ENCODE results near the gene FMNL3. TPM values are rescaled to one million over a fixed set of nuclear protein-coding genes. Genes with fewer than 3 reads are reported as not detected.

FMNL3 gene
- total RNA-seq, 1 donor from 2014 or later: 11.9 TPM

- Mint-ChIP-seq H3K27me3 (no peaks in the 10 kb centered on the region), H3K36me3 (ENCODE audit: insufficient read depth) (peaks cover 10% of the 10 kb centered on the region), H3K9me3 (ENCODE audit: low read depth) (no peaks in the 10 kb centered on the region), H3K27ac (no peak overlapping the region), H3K4me1 (ENCODE audit: low read depth) (peaks cover 3% of the 10 kb centered on the region), H3K4me3 (ENCODE audit: low read depth) (no peak overlapping the region)
- DNase-seq (ENCODE audit: low spot score, unreplicated experiment): no peak
- TF ChIP-seq CTCF (IDR thresholded peaks at IDR 0.05; ENCODE audit: unreplicated experiment): no peak
Observed at GRCh38 chr12:49646871-49647654, 60.1 kb downstream of the FMNL3 start.

- no peak for DNase-seq (ENCODE audit: low spot score, unreplicated experiment)
- Mint-ChIP-seq H3K27me3 (no peaks in the 10 kb centered on the region), H3K27ac (no peak overlapping the region), H3K9me3 (ENCODE audit: low read depth) (no peaks in the 10 kb centered on the region), H3K36me3 (ENCODE audit: insufficient read depth) (peaks cover 10% of the 10 kb centered on the region), H3K4me3 (ENCODE audit: low read depth) (no peak overlapping the region), H3K4me1 (ENCODE audit: low read depth) (peaks cover 3% of the 10 kb centered on the region)
- TF ChIP-seq CTCF (IDR thresholded peaks at IDR 0.05; ENCODE audit: unreplicated experiment): no peak
Observed at GRCh38 chr12:49646331-49646830, 60.8 kb downstream of the FMNL3 start.

- no peak for DNase-seq (ENCODE audit: low spot score, unreplicated experiment)
- TF ChIP-seq CTCF (IDR thresholded peaks at IDR 0.05; ENCODE audit: unreplicated experiment): no peak
- no peak overlapping the region for H3K4me3 Mint-ChIP-seq (ENCODE audit: low read depth)
- H3K27ac Mint-ChIP-seq: peak overlapping the region; percentile 76
- peaks cover 3% of the 10 kb centered on the region for H3K4me1 Mint-ChIP-seq (ENCODE audit: low read depth)
- H3K9me3 Mint-ChIP-seq (ENCODE audit: low read depth): no peaks in the 10 kb centered on the region
- peaks cover 12% of the 10 kb centered on the region for H3K36me3 Mint-ChIP-seq (ENCODE audit: insufficient read depth)
- H3K27me3 Mint-ChIP-seq: no peaks in the 10 kb centered on the region
Observed at GRCh38 chr12:49645146-49646039, 61.8 kb downstream of the FMNL3 start.

GRCh38 chr12:49644620-49644994 is 62.6 kb downstream of the FMNL3 start:
- peak; percentile 63 for DNase-seq (ENCODE audit: low spot score, unreplicated experiment)
- no peak overlapping the region for H3K4me3 Mint-ChIP-seq (ENCODE audit: low read depth)
- peaks cover 11% of the 10 kb centered on the region for H3K36me3 Mint-ChIP-seq (ENCODE audit: insufficient read depth)
- peak; percentile 96 for TF ChIP-seq CTCF (IDR thresholded peaks at IDR 0.05; ENCODE audit: unreplicated experiment)
- H3K9me3 Mint-ChIP-seq (ENCODE audit: low read depth): no peaks in the 10 kb centered on the region
- peak overlapping the region; percentile 76 for H3K27ac Mint-ChIP-seq
- H3K4me1 Mint-ChIP-seq (ENCODE audit: low read depth): peaks cover 3% of the 10 kb centered on the region
- H3K27me3 Mint-ChIP-seq: no peaks in the 10 kb centered on the region

GRCh38 chr12:49643961-49644619 is 63.1 kb downstream of the FMNL3 start:
- Mint-ChIP-seq H3K27ac (no peak overlapping the region), H3K4me3 (ENCODE audit: low read depth) (no peak overlapping the region), H3K36me3 (ENCODE audit: insufficient read depth) (peaks cover 14% of the 10 kb centered on the region)

More at GRCh38 chr12:49643961-49644619, 63.1 kb downstream of the FMNL3 start:
- DNase-seq (ENCODE audit: low spot score, unreplicated experiment): no peak
- no peaks in the 10 kb centered on the region for H3K9me3 Mint-ChIP-seq (ENCODE audit: low read depth)
- peaks cover 3% of the 10 kb centered on the region for H3K4me1 Mint-ChIP-seq (ENCODE audit: low read depth)
- H3K27me3 Mint-ChIP-seq: no peaks in the 10 kb centered on the region
- TF ChIP-seq CTCF (IDR thresholded peaks at IDR 0.05; ENCODE audit: unreplicated experiment): no peak

Data from progenitor cell of endocrine pancreas (in vitro differentiated cells).